HCT116 (cell line): ENCODE measurements around the gene APBA2. TPM values are rescaled to one million over a fixed set of nuclear protein-coding genes. Genes with fewer than 3 reads are reported as not detected.

Experiments used
- ATAC-seq: fragments of 200-7000 bp; cut with Tn5 transposase; 2 replicates; pipeline ENCODE4 v1.9.1; 2020; ENCODE audit warnings: mild to moderate bottlenecking, moderate library complexity
- BruUV-seq: library from RNA; stranded (reverse); fragments of 400-500 nt; replicated peaks from 2 replicates; lab custom pipeline; 2021; lab: Mats Ljungman, UMichigan
- CTCF ChIA-PET: fragments of 300-600 bp; sonication (Branson Sonifier 250); formaldehyde crosslinking; loops from one replicate; lab custom pipeline; 2021; ENCODE audit warnings: antibody characterized with exemption; lab: Charles Lee
- POLR2A ChIA-PET: fragments of 300-600, 350-600 bp; sonication (Branson Sonifier 250); formaldehyde crosslinking; loops from one replicate; lab custom pipeline; 2021; ENCODE audit warnings: antibody characterized with exemption; lab: Charles Lee
- RAD21 ChIA-PET, 2 experiments: fragments of 300-600 bp; sonication (Branson Sonifier 250); formaldehyde crosslinking; loops; one replicate each; lab custom pipeline; 2023; ENCODE audit warnings: low total read pairs in 2 of 2; ENCODE audit not compliant: uncharacterized antibody in 2 of 2, unreplicated experiment in 2 of 2, low non-redundant PET in 1 of 2; lab: Charles Lee
- DNase-seq: peaks from one replicate; pipeline ENCODE4 v3.0.0-alpha.2; 2010; ENCODE audit warnings: low read depth, low spot score
- H2AFZ ChIP-seq: fragments of 200-600 bp; shearing (Covaris generic), sonication (generic); 2 replicates; pipeline ENCODE4 v1.6.1; 2017; ENCODE audit warnings: low read depth, mixed run types, mixed read lengths, antibody characterized with exemption, low read length; ENCODE audit not compliant: poor library complexity, severe bottlenecking
- H3K27ac ChIP-seq: 2 replicates; pipeline ENCODE4 v1.5.1; 2012; ENCODE audit warnings: low read depth, low read length
- H3K27me3 ChIP-seq: fragments of 200-600 bp; sonication (generic); 2 replicates; pipeline ENCODE4 v1.6.1; 2016; ENCODE audit warnings: mixed run types, low read length, mixed read lengths; ENCODE audit not compliant: insufficient read depth
- H3K36me3 ChIP-seq, 2 experiments: fragments of 200-500 bp in 1 of 2; fragments of 200-600 bp in 1 of 2; sonication (Bioruptor generic) in 1 of 2; sonication (generic) in 1 of 2; 2 replicates each; pipeline versions ENCODE4 v1.5.1 to v1.6.1; 2014 to 2016; ENCODE audit warnings: low read length in 2 of 2, inconsistent platforms in 1 of 2, mixed read lengths in 1 of 2, mixed run types in 1 of 2; ENCODE audit not compliant: insufficient read depth in 2 of 2, control insufficient read depth in 1 of 2
- H3K4me1 ChIP-seq, 2 experiments: fragments of 200-600 bp in 1 of 2; sonication (generic) in 1 of 2; 2 replicates each; pipeline versions ENCODE4 v1.5.1 to v1.6.1; 2012 to 2017; ENCODE audit warnings: low read length in 2 of 2, inconsistent platforms in 1 of 2, mild to moderate bottlenecking in 1 of 2, mixed read lengths in 1 of 2, mixed run types in 1 of 2, moderate library complexity in 1 of 2; ENCODE audit not compliant: insufficient read depth in 2 of 2, control insufficient read depth in 1 of 2
- H3K4me2 ChIP-seq: fragments of 200-600 bp; sonication (generic); 2 replicates; pipeline ENCODE4 v1.6.1; 2017; ENCODE audit warnings: mixed run types, low read length, mixed read lengths
- H3K4me3 ChIP-seq, 2 experiments: fragments of 200-600 bp in 1 of 2; sonication (generic) in 1 of 2; replicated peaks in 1 of 2; 2 replicates each; pipeline ENCODE4 v1.5.1; 2011 to 2016; ENCODE audit warnings: low read length in 2 of 2, control low read depth in 1 of 2, low read depth in 1 of 2, mild to moderate bottlenecking in 1 of 2, mixed read lengths in 1 of 2, mixed run types in 1 of 2
- H3K79me2 ChIP-seq: fragments of 200-600 bp; sonication (generic); 2 replicates; pipeline ENCODE4 v1.6.1; 2017; ENCODE audit warnings: mild to moderate bottlenecking, mixed run types, low read length, moderate library complexity, mixed read lengths; ENCODE audit not compliant: insufficient read depth
- H3K9ac ChIP-seq: fragments of 200-600 bp; sonication (generic); 2 replicates; pipeline ENCODE4 v1.6.1; 2016; ENCODE audit warnings: low read length, mixed read lengths
- H3K9me2 ChIP-seq: fragments of 200-600 bp; sonication (generic), shearing (Covaris generic); 2 replicates; pipeline ENCODE4 v1.6.1; 2017; ENCODE audit warnings: mixed run types, mild to moderate bottlenecking, moderate library complexity; ENCODE audit not compliant: insufficient read depth
- H3K9me3 ChIP-seq, 2 experiments: fragments of 200-500 bp in 1 of 2; fragments of 200-600 bp in 1 of 2; sonication (Bioruptor generic) in 1 of 2; sonication (generic) in 1 of 2; 2 replicates each; pipeline ENCODE4 v1.6.1; 2014 to 2017; ENCODE audit warnings: low read length in 2 of 2, mixed read lengths in 2 of 2, inconsistent platforms in 1 of 2, low read depth in 1 of 2, mild to moderate bottlenecking in 1 of 2, mixed run types in 1 of 2, moderate library complexity in 1 of 2; ENCODE audit not compliant: control insufficient read depth in 1 of 2, insufficient read depth in 1 of 2
- H4K20me1 ChIP-seq: fragments of 200-600 bp; sonication (generic), shearing (Covaris generic); 2 replicates; pipeline ENCODE4 v1.6.1; 2017; ENCODE audit warnings: mixed run types, mild to moderate bottlenecking, moderate library complexity; ENCODE audit not compliant: insufficient read depth
- ATF3 ChIP-seq: IDR thresholded peaks from 2 replicates; pipeline ENCODE4 v1.6.1; 2012
- CBX3 ChIP-seq: IDR thresholded peaks from 2 replicates; pipeline ENCODE4 v1.6.1; 2012; ENCODE audit warnings: low read depth
- CTCF ChIP-seq, 3 experiments: fragments of 200-600 bp in 1 of 3; sonication (generic) in 1 of 3; IDR thresholded peaks in 2 of 3; conservative IDR thresholded peaks in 1 of 3; 2 replicates each; pipeline ENCODE4 v1.5.1; 2012 to 2017; ENCODE audit warnings: low read depth in 2 of 3, low read length in 2 of 3, antibody characterized with exemption in 1 of 3, borderline replicate concordance in 1 of 3, control low read depth in 1 of 3, mild to moderate bottlenecking in 1 of 3, mixed read lengths in 1 of 3, mixed run types in 1 of 3, moderate library complexity in 1 of 3; ENCODE audit not compliant: insufficient read depth in 1 of 3
- EGR1 ChIP-seq: IDR thresholded peaks from 2 replicates; pipeline ENCODE4 v1.6.1; 2012; ENCODE audit warnings: low read depth
- ELF1 ChIP-seq: IDR thresholded peaks from 2 replicates; pipeline ENCODE4 v1.6.1; 2012; ENCODE audit warnings: low read depth, borderline replicate concordance
- EZH2phosphoT487 ChIP-seq: fragments of 200-600 bp; IDR thresholded peaks from 2 replicates; pipeline ENCODE4 v1.6.1; 2018; ENCODE audit warnings: antibody characterized with exemption, borderline replicate concordance
- FOSL1 ChIP-seq: IDR thresholded peaks from 2 replicates; pipeline ENCODE4 v1.6.1; 2012; ENCODE audit warnings: low read depth
- JUND ChIP-seq: IDR thresholded peaks from 2 replicates; pipeline ENCODE4 v1.6.1; 2012
- POLR2AphosphoS5 ChIP-seq: IDR thresholded peaks from 2 replicates; pipeline ENCODE4 v1.6.1; 2011; ENCODE audit warnings: mild to moderate bottlenecking, low read depth, low read length, moderate library complexity
- SIN3A ChIP-seq: IDR thresholded peaks from 2 replicates; pipeline ENCODE4 v1.6.1; 2012; ENCODE audit warnings: low read depth
- TCF7L2 ChIP-seq: IDR thresholded peaks from 2 replicates; pipeline ENCODE4 v1.7.0; 2011; ENCODE audit warnings: borderline replicate concordance, inconsistent platforms; ENCODE audit not compliant: insufficient read depth, insufficient read length; ENCODE audit errors: extremely low read depth
- ZBTB33 ChIP-seq: IDR thresholded peaks from 2 replicates; pipeline ENCODE4 v1.6.1; 2011; ENCODE audit warnings: mild to moderate bottlenecking, low read length, moderate library complexity; ENCODE audit not compliant: insufficient replicate concordance; ENCODE audit errors: extremely low read depth
- ZFX ChIP-seq: fragments of 450-650 bp; IDR thresholded peaks from 2 replicates; pipeline ENCODE4 v1.6.1; 2017
- intact Hi-C: fragments of 100-400 bp; cut with micrococcal nuclease; formaldehyde crosslinking; loops from 2 replicates; pipeline ENCODE4 v1.10.0; 2022
- total RNA-seq: library from RNA; stranded (reverse); gene quantifications from one replicate; pipeline ENCODE4 v1.2.1, GENCODE V29; 2021; ENCODE audit not compliant: unreplicated experiment

Gene APBA2
- total RNA-seq, 1 experiment from 2014 or later, result 0.47 TPM

GRCh38 chr15:28991236-28992171 lies 105.7 kb downstream of the APBA2 start (continued):
- TF ChIP-seq CTCF (IDR thresholded peaks at IDR 0.05 in 2 of 3, conservative IDR thresholded peaks at IDR 0.05 in 1 of 3; ENCODE audit: borderline replicate concordance in 1 of 3, insufficient read depth in 1 of 3, low read depth in 2 of 3, low read length in 2 of 3), result no peak
- TF ChIP-seq ATF3, result no peak
- TF ChIP-seq FOSL1, result no peak
- no peak for TF ChIP-seq ZBTB33
- TF ChIP-seq POLR2AphosphoS5, result no peak

- no peak overlapping the region for H3K9ac ChIP-seq
- intact Hi-C loops, result loop anchor here (10.0 kb wide), 1 partner anchor 572 kb away; no protein-coding TSS in a partner anchor
- ChIA-PET RAD21 (no interaction called here), POLR2A (no interaction called here), CTCF (no interaction called here)
- no peaks in the 10 kb centered on the region for H3K4me1 ChIP-seq
- ATAC-seq (no peak), DNase-seq (no peak)
- no TSS peak for BruUV-seq
- no peak overlapping the region for H3K27ac ChIP-seq
- no peaks in the 10 kb centered on the region for H3K79me2 ChIP-seq
- no peaks in the 10 kb centered on the region for H3K9me2 ChIP-seq
- no peak overlapping the region for H3K4me2 ChIP-seq
- no peaks in the 10 kb centered on the region for H3K36me3 ChIP-seq
- H4K20me1 ChIP-seq, result no peaks in the 10 kb centered on the region
- no peak overlapping the region for H3K4me3 ChIP-seq
- H3K9me3 ChIP-seq, result no peaks in the 10 kb centered on the region
- H2AFZ ChIP-seq, result no peak overlapping the region
- no peaks in the 10 kb centered on the region for H3K27me3 ChIP-seq
- no peak for TF ChIP-seq FOSL1
- TF ChIP-seq ZBTB33, result no peak
- no peak for TF ChIP-seq TCF7L2
- TF ChIP-seq ZFX, result no peak
- TF ChIP-seq ELF1, result no peak
- no peak for TF ChIP-seq SIN3A
- TF ChIP-seq JUND, result no peak
- TF ChIP-seq CTCF (IDR thresholded peaks at IDR 0.05 in 2 of 3, conservative IDR thresholded peaks at IDR 0.05 in 1 of 3; ENCODE audit: borderline replicate concordance in 1 of 3, insufficient read depth in 1 of 3, low read depth in 2 of 3, low read length in 2 of 3), result no peak
- no peak for TF ChIP-seq EZH2phosphoT487
- TF ChIP-seq CBX3, result no peak
- TF ChIP-seq EGR1, result no peak
Observed at GRCh38 chr15:28992336-28992864, 106.6 kb downstream of the APBA2 start.
